HG02642 (cell line): ENCODE data around the gene CAPN7.

Experiments
- ATAC-seq: cut with Tn5 transposase; IDR thresholded peaks from one replicate; pipeline ENCODE4 v1.9.1; 2021; ENCODE audit warnings: mild to moderate bottlenecking; ENCODE audit not compliant: unreplicated experiment, poor library complexity

CAPN7 gene

GRCh38 chr3:15229262-15229661 is 23.2 kb downstream of the CAPN7 start:
- ATAC-seq: no peak

DNA sequence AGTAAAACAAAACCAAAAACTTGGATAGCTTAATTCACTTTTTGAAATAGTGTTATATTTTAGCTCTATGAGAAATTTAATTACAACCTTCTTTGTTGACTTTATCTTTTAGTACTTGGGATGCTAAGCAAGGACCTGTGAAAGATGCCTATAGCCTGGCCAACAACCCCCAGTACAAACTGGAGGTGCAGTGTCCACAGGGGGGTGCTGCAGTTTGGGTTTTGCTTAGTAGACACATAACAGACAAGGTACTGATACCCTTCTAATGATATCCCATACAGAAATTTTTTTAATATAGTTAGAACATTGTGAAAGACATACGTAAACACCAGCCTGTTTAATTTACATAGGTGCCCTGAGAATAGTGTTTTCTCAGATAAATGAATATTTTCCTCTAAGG is 35.3 kb downstream of the CAPN7 start:
- no peak for ATAC-seq

- no peak for ATAC-seq
Observed at GRCh38 chr3:15243822-15244482, 37.9 kb downstream of the CAPN7 start.

GRCh38 chr3:15246186-15246585 is 40.1 kb downstream of the CAPN7 start:
- ATAC-seq: no peak

DNA sequence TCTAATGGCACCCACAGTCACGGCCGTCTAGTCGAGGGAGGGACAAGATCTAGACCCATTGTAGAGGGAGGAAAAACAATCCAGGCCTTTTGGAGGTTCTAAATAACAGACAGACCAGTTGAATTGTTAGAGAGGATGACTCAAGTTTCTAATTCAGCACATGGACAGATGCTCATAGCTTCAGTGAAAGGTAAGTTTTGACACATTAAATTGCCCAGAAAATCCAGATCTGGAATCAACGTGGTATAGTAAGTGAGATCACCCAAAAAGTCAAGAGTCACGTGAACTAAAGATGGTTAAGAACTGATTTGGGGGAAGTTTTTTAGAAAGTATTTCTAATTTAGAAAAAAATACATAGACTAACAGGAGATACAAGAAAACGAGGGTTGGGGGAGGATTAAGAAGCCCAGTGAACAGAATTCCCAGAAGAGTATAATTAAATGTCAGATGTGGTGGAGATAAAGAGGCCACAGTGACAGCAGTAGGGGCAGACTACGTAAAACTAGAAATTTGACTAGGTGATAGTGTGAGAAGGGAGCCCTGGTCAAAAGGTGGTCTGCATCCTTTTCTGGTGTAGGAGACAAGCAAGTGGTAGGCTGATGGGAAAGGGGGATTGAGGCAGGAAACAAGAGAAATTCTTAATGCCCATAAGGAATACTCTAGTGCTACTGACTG is 47.1 kb downstream of the CAPN7 start:
- ATAC-seq: no peak

- no peak for ATAC-seq
Observed at GRCh38 chr3:15255215-15255614, 49.2 kb downstream of the CAPN7 start.

GRCh38 chr3:15256861-15257341 is 50.9 kb downstream of the CAPN7 start:
- ATAC-seq: no peak

DNA sequence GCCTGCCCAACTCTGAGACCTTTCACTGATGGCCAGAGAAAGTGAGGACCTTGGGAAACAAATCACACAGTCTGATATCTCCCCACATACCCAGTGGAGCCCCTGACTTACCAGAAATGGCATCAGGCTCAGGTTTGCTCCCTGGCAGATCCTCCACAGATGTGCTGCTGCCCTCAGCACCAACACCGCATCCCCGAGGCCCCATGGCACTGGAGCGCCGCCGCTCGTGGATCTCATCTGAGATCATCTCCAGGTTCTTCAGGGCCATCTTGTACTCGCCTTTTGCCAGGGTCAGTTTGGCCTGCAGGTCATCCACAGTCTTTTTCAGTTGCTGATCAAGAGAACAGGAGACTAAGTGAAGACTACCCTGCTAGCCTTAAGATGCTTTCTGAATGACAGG is 52.7 kb downstream of the CAPN7 start:
- no peak for ATAC-seq

DNA sequence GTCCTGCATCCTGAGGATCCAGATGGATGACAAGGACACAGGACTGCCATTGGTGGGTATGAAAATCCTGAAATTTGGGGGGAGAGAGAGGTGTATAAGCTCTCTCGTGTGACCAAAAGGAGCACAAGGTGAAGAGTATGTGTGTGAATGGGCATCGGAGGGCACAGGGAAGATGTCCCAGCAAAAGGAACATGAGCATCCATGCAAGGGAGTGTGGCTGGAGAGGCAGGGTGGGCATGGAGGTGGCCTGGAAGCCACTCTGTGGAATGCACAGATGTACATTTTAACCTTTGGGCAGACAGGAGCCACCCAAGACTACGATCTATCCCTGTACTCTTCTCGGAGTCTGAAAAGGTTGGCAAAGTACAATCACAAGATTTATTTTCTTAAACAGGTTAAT is 54.5 kb downstream of the CAPN7 start:
- no peak for ATAC-seq

- ATAC-seq: no peak
Observed at GRCh38 chr3:15261274-15261673, 55.2 kb downstream of the CAPN7 start.

- no peak for ATAC-seq
Observed at GRCh38 chr3:15262021-15262420, 56.0 kb downstream of the CAPN7 start.

- no peak for ATAC-seq
Observed at GRCh38 chr3:15263120-15263519, 57.1 kb downstream of the CAPN7 start.

DNA sequence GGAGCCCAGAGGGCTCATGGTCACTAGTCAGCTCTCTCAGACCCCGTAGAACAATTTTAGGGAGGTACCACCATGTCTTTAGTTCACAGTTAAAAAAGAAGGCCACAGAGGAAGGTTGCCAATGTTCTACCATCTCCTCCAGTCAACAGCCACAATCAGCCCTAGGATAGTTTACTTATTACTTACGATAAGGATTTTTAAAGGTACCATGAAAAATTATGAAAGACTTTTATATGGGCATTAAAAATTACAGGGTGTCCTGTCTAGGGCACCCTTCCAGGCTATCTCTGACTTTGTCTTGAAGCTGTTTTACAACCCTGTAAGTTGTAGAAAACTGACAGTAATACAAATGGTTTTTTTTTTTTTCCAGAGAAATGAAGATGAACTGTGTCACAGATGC is 57.9 kb downstream of the CAPN7 start:
- no peak for ATAC-seq

GRCh38 chr3:15264486-15264885 is 58.4 kb downstream of the CAPN7 start:
- no peak for ATAC-seq

GRCh38 chr3:15265655-15266509 is 59.8 kb downstream of the CAPN7 start:
- no peak for ATAC-seq

GRCh38 chr3:15266510-15267376 is 60.7 kb downstream of the CAPN7 start:
- no peak for ATAC-seq

DNA sequence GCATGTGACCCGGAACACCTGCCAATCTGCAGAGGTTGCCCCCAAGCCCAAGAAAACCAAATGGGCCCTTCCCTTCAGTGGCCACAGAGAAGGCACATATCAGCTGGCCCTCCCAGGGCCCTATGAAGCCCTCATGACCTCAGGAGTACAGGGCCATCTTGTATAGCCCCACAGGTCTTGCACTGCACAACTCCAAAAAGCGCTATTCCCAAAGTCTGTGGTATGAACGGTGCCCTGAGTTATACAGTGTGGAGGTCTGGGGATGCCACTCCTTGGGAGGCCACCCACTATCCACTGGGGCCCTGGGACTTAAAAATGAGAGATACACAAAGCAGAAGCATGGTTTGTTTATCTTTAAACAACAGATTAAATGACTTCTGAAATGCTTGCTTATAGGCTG is 61.5 kb downstream of the CAPN7 start:
- ATAC-seq: no peak

DNA sequence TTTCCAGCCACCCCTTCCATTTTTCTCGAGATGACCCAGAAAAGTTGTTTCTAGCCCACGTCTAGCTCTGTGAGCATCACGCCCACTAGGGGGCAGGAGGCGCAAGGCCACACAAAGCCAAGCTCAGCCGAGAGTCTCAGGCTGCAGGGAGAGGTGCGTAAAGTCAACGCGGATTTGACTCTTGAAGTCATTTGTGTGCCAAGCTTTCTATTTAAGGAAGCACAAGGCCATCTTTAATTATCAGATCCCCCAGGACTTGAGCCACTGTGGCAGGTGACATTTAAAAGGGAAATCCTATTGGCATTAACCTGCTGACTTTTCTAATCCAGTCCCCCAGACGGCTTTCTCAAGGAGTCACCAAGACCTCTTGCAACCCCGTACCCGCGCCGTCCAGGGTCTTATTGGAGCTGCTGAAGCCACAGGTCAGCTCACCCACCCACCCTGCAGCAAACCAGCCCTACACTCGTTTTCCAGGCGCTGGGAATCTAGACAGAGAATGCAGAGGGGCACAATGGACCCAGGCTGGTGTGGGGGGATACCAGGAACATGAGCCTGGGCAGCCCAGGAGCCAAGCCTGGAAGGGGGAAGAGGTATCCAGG is 62.1 kb downstream of the CAPN7 start:
- ATAC-seq: peak; percentile 37

DNA sequence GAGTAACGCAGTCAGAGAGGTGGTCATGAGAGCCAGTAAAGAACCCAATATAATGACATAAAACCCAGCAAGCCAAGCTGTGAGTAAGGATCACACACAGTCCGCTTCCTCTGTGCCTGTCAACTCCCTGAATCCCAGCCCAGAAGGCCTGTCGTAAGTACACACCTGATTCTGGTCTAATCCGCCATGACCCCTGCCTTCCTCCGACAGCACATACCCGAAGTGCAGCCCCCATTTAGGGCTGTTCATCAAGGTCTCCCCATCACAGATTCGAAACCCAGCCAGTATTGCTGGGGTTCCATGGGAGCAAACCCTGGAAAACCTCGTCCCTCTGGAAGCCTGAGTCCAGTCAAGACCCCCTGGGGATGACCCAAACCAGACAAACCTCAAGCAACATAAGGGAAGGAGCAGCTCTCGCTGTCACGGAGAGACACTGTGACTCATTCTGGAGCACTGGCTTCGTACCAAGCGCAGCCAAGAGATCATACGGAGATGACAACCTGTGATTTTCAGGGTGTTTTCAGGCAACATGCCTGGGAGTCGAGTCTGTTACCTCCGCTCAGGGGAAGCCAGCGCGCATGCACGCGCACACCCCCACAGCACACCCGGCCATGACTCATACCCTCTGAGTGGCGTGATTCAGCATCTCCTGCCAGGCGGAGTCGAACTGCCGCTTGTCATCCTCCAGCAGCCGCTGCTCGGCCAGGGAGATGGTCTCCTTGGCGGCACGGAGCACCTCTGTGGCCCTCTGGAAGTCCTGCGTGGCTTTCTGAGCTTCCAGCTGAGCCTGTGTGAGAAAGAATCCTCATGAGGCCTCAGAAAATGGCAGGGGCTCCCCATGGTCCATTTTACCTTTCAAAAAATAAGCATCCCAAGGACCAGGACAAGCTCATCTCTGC is 63.3 kb downstream of the CAPN7 start:
- ATAC-seq: peak; percentile 61
